ENCODE results near the gene TP53BP1.
"Not testable (repeated sequence)": the region's sequence is repeated elsewhere in the genome, so short reads cannot be mapped to it uniquely, and the experiment has no call there.

Gene TP53BP1

GRCh38 chr15:43412096-43412495 lies 80.9 kb downstream of the TP53BP1 start:
- DNase-seq (ENCODE audit: low read depth): no peak

GRCh38 chr15:43410572-43411214 lies 82.3 kb downstream of the TP53BP1 start:
- DNase-seq (ENCODE audit: low read depth): no peak

GRCh38 chr15:43408789-43409188 lies 84.2 kb downstream of the TP53BP1 start:
- no peak for DNase-seq (ENCODE audit: low read depth)

- no peak for DNase-seq (ENCODE audit: low read depth)
Measured at GRCh38 chr15:43406808-43407207, 86.1 kb downstream of the TP53BP1 start.

- DNase-seq (ENCODE audit: low read depth): no peak
Measured at GRCh38 chr15:43406189-43406588, 86.8 kb downstream of the TP53BP1 start.

GRCh38 chr15:43404130-43404529 lies 88.8 kb downstream of the TP53BP1 start:
- no peak for DNase-seq (ENCODE audit: low read depth)

GRCh38 chr15:43403616-43404015 lies 89.3 kb downstream of the TP53BP1 start:
- DNase-seq (ENCODE audit: low read depth): no peak

- no peak for DNase-seq (ENCODE audit: low read depth)
Measured at GRCh38 chr15:43402255-43402654, 90.7 kb downstream of the TP53BP1 start.

- not testable (repeated sequence) for DNase-seq (ENCODE audit: low read depth)
Measured at GRCh38 chr15:43393592-43393991, 99.4 kb downstream of the TP53BP1 start.

- no peak for DNase-seq (ENCODE audit: low read depth)
Measured at GRCh38 chr15:43390723-43391122, 102.2 kb downstream of the TP53BP1 start.

- DNase-seq (ENCODE audit: low read depth): no peak
Measured at GRCh38 chr15:43383070-43383469, 109.9 kb downstream of the TP53BP1 start.

- no peak for DNase-seq (ENCODE audit: low read depth)
Measured at GRCh38 chr15:43382310-43382709, 110.6 kb downstream of the TP53BP1 start.

GRCh38 chr15:43378601-43379000 lies 114.4 kb downstream of the TP53BP1 start:
- no peak for DNase-seq (ENCODE audit: low read depth)

- no peak for DNase-seq (ENCODE audit: low read depth)
Measured at GRCh38 chr15:43376017-43376705, 116.8 kb downstream of the TP53BP1 start.

GRCh38 chr15:43370975-43371974 lies 121.7 kb downstream of the TP53BP1 start, which contains the start of the genes TUBGCP4 and ZSCAN29:
Gene TUBGCP4 (plus strand): TSS chr15:43371101. CDS start chr15:43371355, 254 bp downstream.
Gene ZSCAN29 (minus strand): TSS chr15:43371043. CDS start chr15:43369913, 1,130 bp downstream.
- DNase-seq (ENCODE audit: low read depth): peak; percentile 51

GRCh38 chr15:43370310-43370974 lies 122.5 kb downstream of the TP53BP1 start:
- no peak for DNase-seq (ENCODE audit: low read depth)

- DNase-seq (ENCODE audit: low read depth): no peak
Measured at GRCh38 chr15:43361313-43361903, 131.5 kb downstream of the TP53BP1 start.

GRCh38 chr15:43360821-43361220 lies 132.1 kb downstream of the TP53BP1 start:
- DNase-seq (ENCODE audit: low read depth): no peak

Data from T follicular helper cell (primary cell).